ENCODE data around the gene FXYD5. TPM values are rescaled to one million over a fixed set of nuclear protein-coding genes. Genes with fewer than 3 reads are reported as not detected.

Gene FXYD5
- total and polyA plus RNA-seq, 12 donors: 13.9 to 67.4 (median 19.3) TPM

DNA sequence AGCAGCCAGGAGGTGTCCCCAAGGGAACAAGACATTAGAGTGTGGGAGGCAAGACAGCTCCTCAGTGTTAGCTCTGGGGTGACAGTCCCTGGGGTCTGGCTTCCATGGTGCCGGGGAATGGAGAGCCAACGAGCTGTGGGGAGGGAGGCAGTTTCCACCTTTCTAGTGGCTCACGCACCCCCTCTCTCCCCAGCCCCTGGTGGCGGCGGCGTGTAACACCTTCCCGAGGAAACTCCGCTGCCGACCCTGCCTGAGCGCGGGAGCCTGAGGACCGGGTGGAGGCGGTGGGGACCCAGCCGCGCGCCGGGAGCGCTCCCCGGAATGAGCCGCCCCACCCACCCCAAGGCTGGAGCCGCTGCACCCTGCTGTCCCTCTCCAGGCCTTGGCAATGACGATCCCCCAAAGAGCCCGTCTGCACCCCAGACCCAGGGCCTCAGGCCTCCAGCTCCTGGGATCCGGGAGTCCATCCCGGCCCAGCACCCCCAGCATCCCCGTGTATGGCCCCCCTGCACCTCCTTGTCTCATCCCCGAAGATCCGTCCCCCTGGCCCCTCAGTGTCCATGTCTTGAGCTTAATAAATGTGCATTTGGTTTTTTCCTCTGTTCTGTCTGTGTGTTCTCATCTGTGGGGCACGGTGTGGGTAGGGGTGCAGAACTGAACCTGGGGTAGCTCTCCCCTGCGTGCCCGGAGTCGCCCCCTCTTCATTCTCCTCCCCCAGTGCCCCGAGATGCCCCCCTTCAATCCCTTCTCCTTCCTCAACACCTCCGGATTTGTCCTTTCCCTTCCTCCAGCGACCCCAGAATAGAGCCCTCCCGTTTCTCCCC, 622 bp upstream of the FXYD5 start:
- Histone ChIP-seq H3K27ac (peak overlapping the region in 8 of 10 donors; percentile 63 to 96 (median 84)), H3K27me3 (peaks cover 0 to 31% (median 17%) of the 10 kb centered on the region in 7 donors)

GRCh38 chr19:35155441-35155840, 906 bp downstream of the FXYD5 start:
- peaks cover 0 to 31% (median 17%) of the 10 kb centered on the region in 7 donors for H3K27me3 ChIP-seq
- H3K9me3 ChIP-seq: no peaks in the 10 kb centered on the region
- peaks cover 0 to 39% (median 4%) of the 10 kb centered on the region in 9 donors for H3K36me3 ChIP-seq
- H3K4me1 ChIP-seq: peaks cover 0 to 38% (median 24%) of the 10 kb centered on the region in 9 donors
- 13 to 16% methylated on average over 17 of the region's 17 CpGs for WGBS, 2 donors
- peak overlapping the region in 9 of 10 donors; percentile 14 to 96 (median 80) for H3K27ac ChIP-seq
- peak overlapping the region; percentile 40 to 88 (median 68) for H3K4me3 ChIP-seq
- intact Hi-C loops (cut with DNase I): loop anchor here in 3 of 10 donors (5.0 to 10.0 kb wide), 3 partner anchors 57 to 112 kb away; partner anchors contain the start of gene USF2 (in 1 of the 3)
- no peak for DNase-seq
- ATAC-seq: peak in 6 of 8 donors; percentile 7 to 27 (median 16)
- TF ChIP-seq, protein P1, sequence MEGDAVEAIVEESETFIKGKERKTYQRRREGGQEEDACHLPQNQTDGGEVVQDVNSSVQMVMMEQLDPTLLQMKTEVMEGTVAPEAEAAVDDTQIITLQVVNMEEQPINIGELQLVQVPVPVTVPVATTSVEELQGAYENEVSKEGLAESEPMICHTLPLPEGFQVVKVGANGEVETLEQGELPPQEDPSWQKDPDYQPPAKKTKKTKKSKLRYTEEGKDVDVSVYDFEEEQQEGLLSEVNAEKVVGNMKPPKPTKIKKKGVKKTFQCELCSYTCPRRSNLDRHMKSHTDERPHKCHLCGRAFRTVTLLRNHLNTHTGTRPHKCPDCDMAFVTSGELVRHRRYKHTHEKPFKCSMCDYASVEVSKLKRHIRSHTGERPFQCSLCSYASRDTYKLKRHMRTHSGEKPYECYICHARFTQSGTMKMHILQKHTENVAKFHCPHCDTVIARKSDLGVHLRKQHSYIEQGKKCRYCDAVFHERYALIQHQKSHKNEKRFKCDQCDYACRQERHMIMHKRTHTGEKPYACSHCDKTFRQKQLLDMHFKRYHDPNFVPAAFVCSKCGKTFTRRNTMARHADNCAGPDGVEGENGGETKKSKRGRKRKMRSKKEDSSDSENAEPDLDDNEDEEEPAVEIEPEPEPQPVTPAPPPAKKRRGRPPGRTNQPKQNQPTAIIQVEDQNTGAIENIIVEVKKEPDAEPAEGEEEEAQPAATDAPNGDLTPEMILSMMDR (IDR thresholded peaks at IDR 0.05): no peak

More for the DNA sequence above, 622 bp upstream of the FXYD5 start:
- DNase-seq: no peak
- ATAC-seq: peak; percentile 21 to 60 (median 44)
- Histone ChIP-seq H3K9me3 (no peaks in the 10 kb centered on the region), H3K4me1 (peaks cover 0 to 38% (median 24%) of the 10 kb centered on the region in 9 donors), H3K36me3 (peaks cover 0 to 23% (median 0%) of the 10 kb centered on the region in 9 donors), H3K4me3 (peak overlapping the region; percentile 6 to 88 (median 68))
- TF ChIP-seq, protein P1 (IDR thresholded peaks at IDR 0.05): peak; percentile 16 to 71 (median 57)
- intact Hi-C loops (cut with DNase I): loop anchor here in 2 of 10 donors (5.0 to 10.0 kb wide), 2 partner anchors 93 to 101 kb away; partner anchors contain the start of gene LSR (in 1 of the 2)
- 1% methylated on average over 34 to 36 of the region's 36 CpGs for WGBS, 2 donors

DNA sequence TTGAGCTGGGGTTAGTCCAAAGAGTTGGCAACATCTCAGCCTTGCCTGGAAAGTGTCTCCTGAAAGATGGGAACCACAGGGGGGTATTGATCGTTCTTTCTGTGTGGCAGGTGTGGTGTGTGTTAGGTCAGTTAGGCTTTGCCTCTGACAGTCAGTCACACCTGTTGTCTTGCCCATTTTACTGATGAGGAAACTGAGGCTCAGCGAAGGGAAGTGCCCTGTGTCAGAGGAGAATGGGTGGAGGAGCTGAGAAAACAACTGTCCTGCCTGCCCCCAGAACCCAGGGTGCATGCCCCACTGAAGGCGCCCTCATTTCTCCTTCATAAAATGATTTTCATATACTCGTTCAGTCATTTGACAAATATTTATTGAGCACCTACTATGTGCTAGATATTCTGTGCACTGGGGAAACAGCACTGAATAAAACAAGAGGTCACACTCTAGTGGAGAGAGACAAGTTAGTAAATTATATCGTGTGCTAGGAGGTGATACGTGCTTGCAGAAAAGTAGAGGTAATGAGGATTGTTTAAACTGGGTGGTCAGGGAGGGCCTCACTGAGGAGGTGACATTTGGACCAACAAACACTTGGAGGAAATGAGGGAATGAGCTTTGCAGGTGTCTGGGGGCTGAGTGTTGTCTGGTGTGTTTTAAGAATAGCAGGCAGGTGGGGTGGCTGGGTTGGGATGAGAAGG, 1.6 kb downstream of the FXYD5 start:
- Histone ChIP-seq H3K4me3 (peak overlapping the region in 7 of 10 donors; percentile 61 to 88 (median 71)), H3K4me1 (peaks cover 0 to 38% (median 24%) of the 10 kb centered on the region in 9 donors), H3K36me3 (peaks cover 0 to 44% (median 4%) of the 10 kb centered on the region in 9 donors), H3K27me3 (peaks cover 0 to 31% (median 17%) of the 10 kb centered on the region in 7 donors), H3K27ac (peak overlapping the region in 3 of 10 donors; percentile 63 to 96 (median 80)), H3K9me3 (no peaks in the 10 kb centered on the region)
- WGBS, 2 donors: 91% methylated on average over 6 of the region's 6 CpGs
- intact Hi-C loops (cut with DNase I): loop anchor here in 3 of 10 donors (5.0 to 10.0 kb wide), 3 partner anchors 56 to 111 kb away; partner anchors contain the start of gene USF2 (in 1 of the 3)
- ATAC-seq: no peak
- no peak for DNase-seq
- TF ChIP-seq, protein P1 (IDR thresholded peaks at IDR 0.05): no peak

- no peak overlapping the region for H3K27ac ChIP-seq
- H3K36me3 ChIP-seq: peaks cover 0 to 49% (median 4%) of the 10 kb centered on the region in 9 donors
- no peak for DNase-seq
- ATAC-seq: no peak
- intact Hi-C loops (cut with DNase I): loop anchor here in 3 of 10 donors (5.0 to 10.0 kb wide), 3 partner anchors 56 to 111 kb away; partner anchors contain the start of gene USF2 (in 1 of the 3)
- no peak overlapping the region for H3K4me3 ChIP-seq
- H3K4me1 ChIP-seq: peaks cover 0 to 38% (median 24%) of the 10 kb centered on the region in 9 donors
- TF ChIP-seq, protein P1 (IDR thresholded peaks at IDR 0.05): no peak
- WGBS, 2 donors: 80 to 86% methylated on average over 7 of the region's 7 CpGs
- H3K9me3 ChIP-seq: peaks cover 0 to 4% (median 0%) of the 10 kb centered on the region in 11 donors
- peaks cover 0 to 31% (median 14%) of the 10 kb centered on the region in 7 donors for H3K27me3 ChIP-seq
Observed at GRCh38 chr19:35156673-35157014, 2.1 kb downstream of the FXYD5 start.
